ENCODE measurements around the gene DLG2.

- TF ChIP-seq, protein P1, sequence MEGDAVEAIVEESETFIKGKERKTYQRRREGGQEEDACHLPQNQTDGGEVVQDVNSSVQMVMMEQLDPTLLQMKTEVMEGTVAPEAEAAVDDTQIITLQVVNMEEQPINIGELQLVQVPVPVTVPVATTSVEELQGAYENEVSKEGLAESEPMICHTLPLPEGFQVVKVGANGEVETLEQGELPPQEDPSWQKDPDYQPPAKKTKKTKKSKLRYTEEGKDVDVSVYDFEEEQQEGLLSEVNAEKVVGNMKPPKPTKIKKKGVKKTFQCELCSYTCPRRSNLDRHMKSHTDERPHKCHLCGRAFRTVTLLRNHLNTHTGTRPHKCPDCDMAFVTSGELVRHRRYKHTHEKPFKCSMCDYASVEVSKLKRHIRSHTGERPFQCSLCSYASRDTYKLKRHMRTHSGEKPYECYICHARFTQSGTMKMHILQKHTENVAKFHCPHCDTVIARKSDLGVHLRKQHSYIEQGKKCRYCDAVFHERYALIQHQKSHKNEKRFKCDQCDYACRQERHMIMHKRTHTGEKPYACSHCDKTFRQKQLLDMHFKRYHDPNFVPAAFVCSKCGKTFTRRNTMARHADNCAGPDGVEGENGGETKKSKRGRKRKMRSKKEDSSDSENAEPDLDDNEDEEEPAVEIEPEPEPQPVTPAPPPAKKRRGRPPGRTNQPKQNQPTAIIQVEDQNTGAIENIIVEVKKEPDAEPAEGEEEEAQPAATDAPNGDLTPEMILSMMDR (IDR thresholded peaks at IDR 0.05; ENCODE audit: low read length) = no peak
- no peak for TF ChIP-seq EZH2 (IDR thresholded peaks at IDR 0.05; ENCODE audit: borderline replicate concordance, low read length)
Observed at GRCh38 chr11:83648610-83649527, 1978.3 kb downstream of the DLG2 start.

Measured in OCI-LY1 (cell line).